HG02571 (cell line): ENCODE results near the gene MTOR.

Experiments
- ATAC-seq: cut with Tn5 transposase; IDR thresholded peaks from one replicate; pipeline ENCODE4 v1.9.1; 2021; ENCODE audit warnings: mild to moderate bottlenecking, moderate library complexity; ENCODE audit not compliant: unreplicated experiment

The MTOR gene

GRCh38 chr1:11227106-11228077 lies 35.0 kb downstream of the MTOR start:
- no peak for ATAC-seq

GRCh38 chr1:11216074-11216473 lies 46.3 kb downstream of the MTOR start:
- no peak for ATAC-seq

- ATAC-seq, result no peak
Observed at GRCh38 chr1:11215381-11216005, 46.9 kb downstream of the MTOR start.

GRCh38 chr1:11214698-11215380 lies 47.5 kb downstream of the MTOR start:
- no peak for ATAC-seq

GRCh38 chr1:11211925-11212587 lies 50.3 kb downstream of the MTOR start:
- ATAC-seq, result no peak

GRCh38 chr1:11211461-11211860 lies 50.9 kb downstream of the MTOR start:
- no peak for ATAC-seq

GRCh38 chr1:11207898-11208611 lies 54.3 kb downstream of the MTOR start:
- no peak for ATAC-seq

- no peak for ATAC-seq
Observed at GRCh38 chr1:11204396-11205190, 57.8 kb downstream of the MTOR start.

GRCh38 chr1:11198851-11199594 lies 63.3 kb downstream of the MTOR start:
- ATAC-seq, result no peak

- ATAC-seq, result no peak
Observed at GRCh38 chr1:11198257-11198656, 64.1 kb downstream of the MTOR start.

- no peak for ATAC-seq
Observed at GRCh38 chr1:11197359-11197758, 65.0 kb downstream of the MTOR start.

- no peak for ATAC-seq
Observed at GRCh38 chr1:11196945-11197344, 65.4 kb downstream of the MTOR start.

- no peak for ATAC-seq
Observed at GRCh38 chr1:11194407-11195176, 67.8 kb downstream of the MTOR start.

GRCh38 chr1:11193376-11193775 lies 69.0 kb downstream of the MTOR start:
- ATAC-seq, result no peak

GRCh38 chr1:11188858-11189451 lies 73.4 kb downstream of the MTOR start, which contains the start of gene ANGPTL7:
Gene ANGPTL7 (plus strand): TSS chr1:11189355. CDS start chr1:11189580, 225 bp downstream.
- no peak for ATAC-seq

GRCh38 chr1:11188381-11188780 lies 74.0 kb downstream of the MTOR start:
- no peak for ATAC-seq

- no peak for ATAC-seq
Observed at GRCh38 chr1:11187931-11188330, 74.4 kb downstream of the MTOR start.

GRCh38 chr1:11187494-11187893 lies 74.9 kb downstream of the MTOR start:
- no peak for ATAC-seq
